Esophagus squamous epithelium (tissue), 5 donors: ENCODE data around the gene FAM107B. TPM values are rescaled to one million over a fixed set of nuclear protein-coding genes. Genes with fewer than 3 reads are reported as not detected.

Source experiments
- DNase-seq: peaks from one replicate; lab custom pipeline; 2025; lab: John Stamatoyannopoulos, UW
- H3K27ac ChIP-seq, 4 donors: fragments of 200-600 bp; sonication (generic); one replicate each; pipeline ENCODE4 v1.5.1; 2016 to 2019; ENCODE audit warnings: mild to moderate bottlenecking in 1 of 4
- H3K27me3 ChIP-seq, 4 donors: fragments of 200-600 bp; sonication (generic); 1 replicate in 3 of 4; 2 replicates in 1 of 4; pipeline versions ENCODE4 v1.5.1 to v1.6.0; 2017 to 2021; ENCODE audit warnings: antibody characterized with exemption in 1 of 4
- H3K36me3 ChIP-seq, 3 donors: fragments of 200-600 bp; sonication (generic); one replicate each; pipeline ENCODE4 v1.5.1; 2016 to 2019
- H3K4me1 ChIP-seq, 3 donors: fragments of 200-600 bp; sonication (generic); one replicate each; pipeline ENCODE4 v1.5.1; 2017 to 2019
- H3K4me3 ChIP-seq, 4 donors: fragments of 200-600 bp; sonication (generic); 1 replicate in 3 of 4; 2 replicates in 1 of 4; pipeline ENCODE4 v1.5.1; 2016 to 2019; ENCODE audit warnings: mild to moderate bottlenecking in 2 of 4, moderate library complexity in 1 of 4
- H3K9me3 ChIP-seq, 3 donors: fragments of 200-600 bp; sonication (generic); one replicate each; pipeline ENCODE4 v1.5.1; 2016 to 2019
- CTCF ChIP-seq, 6 experiments: fragments of 450-650 bp in 4 of 6; fragments of 200-600 bp in 2 of 6; sonication (generic) in 2 of 6; IDR thresholded peaks; one replicate each; pipeline ENCODE4 v1.5.1; 2016 to 2019; ENCODE audit warnings: antibody characterized with exemption in 6 of 6, mild to moderate bottlenecking in 4 of 6, moderate library complexity in 4 of 6
- POLR2A ChIP-seq, 4 donors: fragments of 450-650 bp; IDR thresholded peaks; one replicate each; pipeline ENCODE4 v1.6.1; 2017; ENCODE audit warnings: antibody characterized with exemption in 4 of 4, mild to moderate bottlenecking in 4 of 4, moderate library complexity in 3 of 4
- WGBS, 2 donors: methylation state at CpG; one replicate each; pipeline ENCODE4 v1.1.5; 2018; 5-methylcytosine and 5-hydroxymethylcytosine counted together
- intact Hi-C: fragments of 100-400 bp; cut with DNase I; formaldehyde crosslinking; loops from one replicate; pipeline ENCODE4 v1.15.0; 2022
- total RNA-seq, 4 donors: library from RNA; depleted of rRNA; stranded (reverse); fragments of >200 nt; gene quantifications; one replicate each; pipeline ENCODE4 v1.1.0, GENCODE V29; 2016
- donor health status: DM: yes; HTN: yes; CAD: no.

Gene FAM107B
- total RNA-seq, 4 donors from 2014 or later = 6.7 to 17.0 (median 12.9) TPM

- no peaks in the 10 kb centered on the region for H3K9me3 ChIP-seq
- 84 to 87% methylated on average over 11 of the region's 11 CpGs for WGBS, 2 donors
- no peak overlapping the region for H3K27ac ChIP-seq
- no peak for TF ChIP-seq CTCF (IDR thresholded peaks at IDR 0.05)
- no peak for TF ChIP-seq POLR2A (IDR thresholded peaks at IDR 0.05)
- peaks cover 0 to 11% (median 0%) of the 10 kb centered on the region in 3 donors for H3K36me3 ChIP-seq
- DNase-seq = no peak
- H3K4me1 ChIP-seq = peaks cover 0 to 12% (median 5%) of the 10 kb centered on the region in 3 donors
- intact Hi-C loops = no loop called here
- H3K27me3 ChIP-seq = no peaks in the 10 kb centered on the region
- H3K4me3 ChIP-seq = no peak overlapping the region
Observed at GRCh38 chr10:14595526-14596182, 179.0 kb downstream of the FAM107B start.

GRCh38 chr10:14594878-14595525 is 179.7 kb downstream of the FAM107B start:
- peaks cover 0 to 11% (median 0%) of the 10 kb centered on the region in 3 donors for H3K36me3 ChIP-seq
- intact Hi-C loops = no loop called here
- TF ChIP-seq POLR2A (IDR thresholded peaks at IDR 0.05) (no peak), CTCF (IDR thresholded peaks at IDR 0.05) (no peak)
- H3K9me3 ChIP-seq = no peaks in the 10 kb centered on the region
- WGBS, 2 donors = 94 to 99% methylated on average over 8 of the region's 8 CpGs
- no peak overlapping the region for H3K27ac ChIP-seq
- H3K27me3 ChIP-seq = no peaks in the 10 kb centered on the region
- H3K4me1 ChIP-seq = peaks cover 0 to 12% (median 5%) of the 10 kb centered on the region in 3 donors
- H3K4me3 ChIP-seq = no peak overlapping the region
- no peak for DNase-seq

- Histone ChIP-seq H3K27me3 (no peaks in the 10 kb centered on the region), H3K36me3 (peaks cover 0 to 9% (median 0%) of the 10 kb centered on the region in 3 donors), H3K27ac (no peak overlapping the region), H3K4me3 (no peak overlapping the region), H3K4me1 (peaks cover 0 to 15% (median 5%) of the 10 kb centered on the region in 3 donors), H3K9me3 (no peaks in the 10 kb centered on the region)
- WGBS, 2 donors = 74 to 82% methylated on average over 3 of the region's 3 CpGs
- intact Hi-C loops = no loop called here
- TF ChIP-seq POLR2A (IDR thresholded peaks at IDR 0.05) = no peak
- no peak for TF ChIP-seq CTCF (IDR thresholded peaks at IDR 0.05)
- DNase-seq = no peak
Observed at GRCh38 chr10:14593806-14594205, 180.9 kb downstream of the FAM107B start.

GRCh38 chr10:14592566-14592965 is 182.1 kb downstream of the FAM107B start:
- H3K27ac ChIP-seq = no peak overlapping the region
- DNase-seq = no peak

More at GRCh38 chr10:14592566-14592965, 182.1 kb downstream of the FAM107B start:
- no peaks in the 10 kb centered on the region for H3K9me3 ChIP-seq
- WGBS, 2 donors = 71 to 82% methylated on average over 6 of the region's 6 CpGs
- peaks cover 8 to 27% (median 10%) of the 10 kb centered on the region in 3 donors for H3K4me1 ChIP-seq
- no peaks in the 10 kb centered on the region for H3K36me3 ChIP-seq
- no peak for TF ChIP-seq POLR2A (IDR thresholded peaks at IDR 0.05)
- TF ChIP-seq CTCF (IDR thresholded peaks at IDR 0.05) = no peak
- H3K27me3 ChIP-seq = no peaks in the 10 kb centered on the region
- H3K4me3 ChIP-seq = no peak overlapping the region
- intact Hi-C loops = no loop called here
